GM21390 (cell line): ENCODE data around the gene CS.
A peak's percentile ranks its signal among the peaks of the same experiment; 100 is the strongest.
"Not testable (repeated sequence)": the region's sequence is repeated elsewhere in the genome, so short reads cannot be mapped to it uniquely, and the experiment has no call there.

Experiments
- ATAC-seq: cut with Tn5 transposase; IDR thresholded peaks from one replicate; pipeline ENCODE4 v1.9.1; 2021; ENCODE audit not compliant: unreplicated experiment

Gene CS

GRCh38 chr12:56282579-56282978 is 17.6 kb downstream of the CS start:
- ATAC-seq = no peak

- ATAC-seq = no peak
Measured at GRCh38 chr12:56282030-56282429, 18.1 kb downstream of the CS start.

GRCh38 chr12:56280849-56281248 is 19.3 kb downstream of the CS start:
- ATAC-seq = no peak

DNA sequence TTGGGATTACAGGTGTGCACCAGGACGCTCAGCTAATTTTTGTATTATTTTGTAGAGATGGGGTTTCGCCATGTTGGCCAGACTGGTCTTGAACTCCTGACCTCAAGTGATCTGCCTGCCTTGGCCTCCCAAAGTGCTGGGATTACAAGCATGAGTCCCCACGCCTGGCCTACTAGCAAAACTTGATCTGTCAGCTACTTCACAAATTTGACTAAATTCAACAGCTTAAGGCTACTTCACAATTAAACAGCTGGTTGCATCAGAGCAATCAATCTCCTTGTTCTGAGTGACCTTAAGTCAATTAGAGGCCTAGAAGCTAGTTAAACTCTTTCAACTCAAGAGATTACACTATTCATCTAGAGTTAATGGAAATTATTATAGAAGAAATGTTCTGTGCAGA is 21.2 kb downstream of the CS start:
- no peak for ATAC-seq

- no peak for ATAC-seq
Measured at GRCh38 chr12:56274299-56274698, 25.8 kb downstream of the CS start.

DNA sequence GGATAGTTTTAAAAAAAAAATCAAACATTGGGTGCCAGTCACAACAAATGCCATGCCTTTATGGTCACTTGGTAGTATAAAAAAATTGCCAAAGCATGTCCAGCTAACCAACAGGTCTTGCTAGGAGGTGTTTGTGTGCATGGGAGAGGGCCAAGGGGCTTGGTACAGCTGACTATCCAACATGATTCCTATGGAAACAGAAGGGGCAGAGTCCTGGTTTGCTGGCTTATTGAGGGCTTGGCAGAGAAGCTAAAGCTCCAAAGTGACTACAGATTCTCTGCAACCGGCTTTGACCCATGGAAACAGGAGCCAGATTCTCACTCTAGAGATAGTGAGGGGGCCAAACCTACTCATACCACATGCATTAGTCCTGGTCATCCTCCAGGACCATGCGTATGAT is 27.7 kb downstream of the CS start:
- ATAC-seq = not testable (repeated sequence)

DNA sequence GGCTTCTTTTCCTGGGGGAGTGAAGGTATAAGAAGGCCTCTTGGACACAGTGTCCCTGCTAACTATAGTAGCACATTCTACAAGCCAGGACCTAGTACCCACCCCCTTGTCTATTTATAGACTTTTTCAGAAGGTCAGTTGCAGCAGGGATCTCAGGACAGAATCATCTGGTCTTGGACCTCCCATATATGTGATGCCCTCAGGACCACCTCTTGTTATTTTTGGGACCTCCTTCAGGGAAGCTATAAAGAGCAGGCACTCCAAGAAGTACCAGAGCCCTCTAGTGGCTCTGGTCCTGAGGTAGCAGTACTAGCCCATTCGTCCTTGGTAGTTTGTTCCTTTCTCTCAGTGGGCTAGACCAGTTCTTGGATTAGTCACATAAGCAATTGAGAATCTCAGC is 29.1 kb downstream of the CS start:
- ATAC-seq = no peak

- ATAC-seq = peak; percentile 14
Measured at GRCh38 chr12:56267443-56268071, 32.6 kb downstream of the CS start.

DNA sequence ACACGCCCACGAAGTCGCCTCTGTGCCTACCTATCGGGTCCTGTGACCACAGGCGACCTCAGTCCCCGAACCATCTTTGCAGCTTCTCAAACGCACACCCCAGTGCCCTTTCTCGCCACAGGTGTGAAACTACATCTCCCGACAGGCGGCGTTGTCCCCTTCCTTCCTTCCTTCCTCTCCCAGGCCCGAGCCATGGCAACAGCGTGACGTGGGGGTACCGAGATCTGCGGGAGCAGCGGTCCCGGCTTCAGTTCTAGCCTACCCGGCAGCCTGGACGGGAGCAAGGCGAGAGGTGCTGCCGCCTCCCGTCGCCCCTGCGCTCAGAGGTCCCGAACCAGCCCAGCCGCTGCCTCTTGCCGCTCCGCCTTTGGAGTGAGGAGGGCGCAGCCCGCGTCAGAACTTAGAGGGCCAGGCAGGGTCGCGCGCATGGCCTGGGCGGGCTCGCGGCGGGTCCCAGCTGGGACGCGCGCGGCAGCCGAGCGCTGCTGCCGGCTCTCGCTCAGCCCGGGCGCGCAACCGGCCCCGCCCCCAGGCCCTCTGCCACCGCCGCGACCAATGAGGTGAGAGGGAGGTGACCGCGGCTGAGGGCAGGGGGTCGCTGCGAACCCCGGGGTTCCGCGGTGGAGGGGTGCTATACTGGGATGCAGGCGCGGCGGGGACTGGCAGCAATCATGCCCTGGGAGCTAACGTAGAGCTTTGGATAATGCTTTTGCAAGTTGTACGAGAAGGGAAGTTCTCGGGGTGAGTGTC is 33.3 kb downstream of the CS start, which contains the start of gene COQ10A:
Gene COQ10A (plus strand): TSS at position 250 of the 750 bp plus-strand sequence. CDS start 177 bp downstream, at position 427.
- peak; percentile 90 for ATAC-seq

- ATAC-seq = not testable (repeated sequence)
Measured at GRCh38 chr12:56266068-56266692, 34.0 kb downstream of the CS start.

DNA sequence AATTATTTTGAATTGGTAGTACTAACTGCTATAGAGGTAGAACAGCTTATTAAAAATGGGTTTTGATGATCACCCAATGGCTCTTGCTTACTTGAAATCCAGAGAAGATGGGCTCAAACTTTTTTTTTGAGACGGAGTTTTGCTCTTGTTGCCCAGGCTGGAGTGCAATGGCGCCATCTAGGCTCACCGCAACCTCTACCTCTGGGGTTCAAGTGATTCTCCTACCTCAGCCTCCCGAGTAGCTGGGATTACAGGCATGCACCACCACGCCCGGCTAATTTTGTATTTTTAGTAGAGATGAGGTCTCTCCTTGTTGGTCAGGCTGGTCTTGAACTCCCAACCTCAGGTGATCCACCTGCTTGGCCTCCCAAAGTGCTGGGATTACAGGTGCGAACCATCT is 37.2 kb downstream of the CS start:
- not testable (repeated sequence) for ATAC-seq

DNA sequence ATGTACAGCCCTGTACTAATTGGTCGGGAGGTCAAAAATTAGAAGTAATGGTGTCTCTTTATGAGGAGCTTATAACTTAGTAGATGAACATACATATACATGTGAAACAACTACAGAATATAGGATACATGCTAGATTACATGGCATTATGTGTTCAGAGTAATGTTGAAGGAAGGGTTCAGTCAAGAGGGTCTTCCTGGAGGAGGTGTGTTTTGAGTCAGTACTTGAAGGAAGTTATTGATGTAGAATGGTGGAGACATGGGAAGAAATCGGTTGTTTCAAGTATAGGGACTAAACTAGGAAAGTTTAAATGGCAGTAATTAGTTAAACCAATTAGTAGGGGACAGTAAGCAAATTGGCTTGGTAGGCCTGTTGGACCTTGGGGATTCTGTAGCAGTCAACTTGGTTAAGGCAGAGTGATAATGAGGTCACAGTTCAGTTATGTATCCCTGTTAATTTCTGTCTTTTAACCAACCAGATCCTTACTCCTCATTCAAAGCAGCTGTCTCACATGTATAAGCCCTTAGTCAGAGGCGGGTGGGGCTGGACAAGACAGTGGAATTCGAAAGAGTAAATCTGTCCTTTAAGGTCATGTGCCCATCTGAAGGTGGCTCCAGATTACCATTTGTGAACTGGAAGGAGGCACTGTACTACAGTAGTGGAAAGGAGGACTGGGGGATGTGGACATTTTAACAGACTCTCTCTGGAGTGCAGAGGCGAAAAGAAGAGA is 38.5 kb downstream of the CS start:
- ATAC-seq = no peak

- no peak for ATAC-seq
Measured at GRCh38 chr12:56260921-56261320, 39.2 kb downstream of the CS start.

GRCh38 chr12:56260380-56260779 is 39.8 kb downstream of the CS start:
- no peak for ATAC-seq

- no peak for ATAC-seq
Measured at GRCh38 chr12:56258820-56259183, 41.3 kb downstream of the CS start.

- ATAC-seq = peak; percentile 88
Measured at GRCh38 chr12:56258068-56258819, 41.9 kb downstream of the CS start, which contains the start of gene ANKRD52. ANKRD52 (minus strand) TSS chr12:56258384; CDS start chr12:56258269, 115 bp downstream.

GRCh38 chr12:56257491-56258067 is 42.6 kb downstream of the CS start:
- ATAC-seq = peak; percentile 15

DNA sequence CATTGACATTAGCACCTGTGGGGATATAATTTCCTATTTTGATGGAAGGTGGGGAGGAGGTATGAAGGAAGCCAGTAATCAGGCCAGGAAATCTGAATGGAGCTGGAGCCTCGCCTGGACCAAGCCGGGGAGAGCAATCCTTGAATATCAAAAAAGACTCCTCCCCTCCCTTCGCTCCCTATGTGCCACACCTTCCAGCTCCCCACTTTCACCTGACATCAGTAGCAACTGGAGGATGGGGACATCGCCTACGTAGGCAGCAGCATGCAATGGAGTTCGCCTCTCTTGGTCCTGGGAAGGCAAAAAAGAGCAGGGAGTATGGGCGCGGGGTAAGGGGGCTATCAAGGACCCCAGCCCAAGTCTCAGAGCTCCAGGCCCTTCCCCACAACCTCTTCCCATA is 43.1 kb downstream of the CS start:
- ATAC-seq = no peak

DNA sequence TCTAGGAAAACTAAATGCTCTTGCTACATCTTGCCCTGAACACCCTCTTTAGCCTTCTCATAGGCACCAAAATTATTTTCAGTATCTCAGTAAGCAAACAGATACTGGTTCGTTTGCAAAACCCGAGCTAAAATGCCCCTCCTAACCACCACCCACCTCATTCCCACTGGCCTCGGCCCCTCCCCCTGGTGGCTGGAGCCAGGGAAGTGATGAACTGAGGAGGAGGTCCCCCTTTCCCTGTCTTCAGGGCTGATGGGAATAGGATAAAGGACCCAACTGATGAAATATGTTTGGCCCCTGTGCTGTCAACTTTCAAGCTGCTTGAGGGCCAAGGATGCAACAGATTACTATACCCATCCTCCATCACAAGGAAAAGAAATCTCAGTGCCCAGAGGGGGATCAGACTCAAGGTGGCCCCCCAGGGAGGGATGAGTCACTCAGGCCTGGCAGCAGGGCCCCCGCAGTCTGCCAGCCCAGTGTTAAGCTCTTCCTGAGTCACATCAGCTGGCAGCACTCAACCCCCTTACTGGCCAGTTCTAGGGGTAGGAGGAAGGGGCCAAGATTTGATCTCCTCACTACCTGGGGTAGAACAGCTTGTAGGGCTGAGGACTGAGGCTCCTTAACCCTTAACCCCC is 43.7 kb downstream of the CS start:
- no peak for ATAC-seq

DNA sequence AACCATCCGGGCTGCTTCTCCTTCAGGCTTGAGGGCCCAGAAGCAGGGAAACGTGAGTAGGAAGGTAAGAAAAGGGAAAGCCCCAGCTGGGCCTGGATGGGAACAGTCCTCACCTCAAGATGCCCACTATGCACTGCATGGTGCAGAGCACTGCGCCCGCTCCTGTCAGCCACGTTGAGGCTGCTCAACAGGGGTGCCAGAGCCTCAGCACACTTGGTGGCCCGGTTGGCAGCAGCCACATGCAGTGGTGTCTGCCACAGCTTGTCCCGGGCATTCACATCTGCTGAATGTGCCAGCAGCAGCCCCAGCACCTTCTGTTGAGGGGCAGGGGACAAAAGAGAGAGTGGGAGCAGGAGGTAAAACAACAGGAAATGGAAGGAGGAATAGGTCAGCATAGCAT is 44.5 kb downstream of the CS start:
- no peak for ATAC-seq
